H1 (cell line): ENCODE results near the gene TNIP1. TPM values are rescaled to one million over a fixed set of nuclear protein-coding genes. Genes with fewer than 3 reads are reported as not detected.

Experiments
- CTCF ChIA-PET: fragments of 300-600 bp; sonication (Branson Sonifier 250); formaldehyde crosslinking; loops from one replicate; lab custom pipeline; 2021; ENCODE audit not compliant: partially characterized antibody; lab: Charles Lee
- POLR2A ChIA-PET: fragments of 300-600 bp; sonication (Branson Sonifier 250); formaldehyde crosslinking; loops from one replicate; lab custom pipeline; 2021; ENCODE audit warnings: inconsistent platforms; ENCODE audit not compliant: partially characterized antibody; lab: Charles Lee
- DNase-seq, 2 experiments: peaks; one replicate each; pipeline versions ENCODE4 v3.0.0 to v3.0.0-alpha.2; 2010 to 2022; ENCODE audit warnings: low spot score in 2 of 2, low read depth in 1 of 2, mixed read lengths in 1 of 2
- FAIRE-seq: peaks from 2 replicates; lab custom pipeline; 2011; peaks lifted over from hg19 to GRCh38; lab: Jason Lieb, UNC
- H2AFZ ChIP-seq: 2 replicates; pipeline ENCODE4 v1.8.1; 2012; ENCODE audit warnings: low read length, inconsistent platforms
- H2AK5ac ChIP-seq: 2 replicates; pipeline ENCODE4 v1.6.1; 2013; ENCODE audit warnings: low read depth, low read length
- H2BK120ac ChIP-seq: replicated peaks from 2 replicates; pipeline ENCODE3; 2013; ENCODE audit warnings: low read depth, low read length, inconsistent platforms
- H2BK12ac ChIP-seq: 2 replicates; pipeline ENCODE4 v1.6.1; 2013; ENCODE audit warnings: low read depth, low read length
- H2BK15ac ChIP-seq: 2 replicates; pipeline ENCODE4 v1.6.1; 2013; ENCODE audit warnings: low read length
- H2BK20ac ChIP-seq: 2 replicates; pipeline ENCODE4 v1.6.1; 2013; ENCODE audit warnings: low read length
- H2BK5ac ChIP-seq: 2 replicates; pipeline ENCODE4 v1.6.1; 2013; ENCODE audit warnings: low read depth, low read length
- H3K14ac ChIP-seq: 2 replicates; pipeline ENCODE4 v1.6.1; 2013; ENCODE audit warnings: inconsistent platforms; ENCODE audit not compliant: insufficient read length
- H3K18ac ChIP-seq: 2 replicates; pipeline ENCODE4 v1.6.1; 2013; ENCODE audit warnings: low read length; ENCODE audit errors: extremely low read depth
- H3K23ac ChIP-seq: 2 replicates; pipeline ENCODE4 v1.6.1; 2013; ENCODE audit warnings: inconsistent platforms; ENCODE audit not compliant: insufficient read length
- H3K23me2 ChIP-seq: 2 replicates; pipeline ENCODE4 v1.6.1; 2013; ENCODE audit warnings: low read depth, low read length
- H3K27ac ChIP-seq: 2 replicates; pipeline ENCODE4 v1.6.1; 2011; ENCODE audit warnings: low read depth, low read length, inconsistent platforms
- H3K27me3 ChIP-seq, 4 experiments: replicated peaks in 1 of 4; 1 replicate in 1 of 4; 2 replicates in 3 of 4; pipeline versions ENCODE4 v1.6.1 to v1.8.1; 2011 to 2013; ENCODE audit warnings: low read length in 3 of 4, mild to moderate bottlenecking in 3 of 4, inconsistent platforms in 2 of 4, mixed read lengths in 2 of 4, moderate library complexity in 1 of 4; ENCODE audit not compliant: control insufficient read depth in 3 of 4, insufficient read depth in 3 of 4; ENCODE audit errors: extremely low read depth in 1 of 4
- H3K36me3 ChIP-seq, 4 experiments: 2 replicates each; pipeline versions ENCODE4 v1.6.1 to v1.8.1; 2011 to 2013; ENCODE audit warnings: mild to moderate bottlenecking in 4 of 4, low read length in 3 of 4, moderate library complexity in 2 of 4, control low read depth in 1 of 4, inconsistent platforms in 1 of 4; ENCODE audit not compliant: insufficient read depth in 4 of 4, control insufficient read depth in 2 of 4
- H3K4ac ChIP-seq: replicated peaks from 2 replicates; pipeline ENCODE3; 2013; ENCODE audit warnings: low read length, low read depth, mixed read lengths, inconsistent platforms; ENCODE audit not compliant: insufficient read length
- H3K4me1 ChIP-seq, 4 experiments: replicated peaks in 1 of 4; 1 replicate in 1 of 4; 2 replicates in 3 of 4; pipeline versions ENCODE4 v1.6.1 to v1.8.1; 2011 to 2013; ENCODE audit warnings: low read length in 3 of 4, inconsistent platforms in 2 of 4, mixed read lengths in 1 of 4; ENCODE audit not compliant: insufficient read depth in 4 of 4, control insufficient read depth in 3 of 4
- H3K4me2 ChIP-seq, 2 experiments: 2 replicates each; pipeline versions ENCODE4 v1.6.1 to v1.8.1; 2011 to 2013; ENCODE audit warnings: low read depth in 2 of 2, low read length in 2 of 2, control low read depth in 1 of 2, inconsistent platforms in 1 of 2, mild to moderate bottlenecking in 1 of 2; ENCODE audit not compliant: insufficient read depth in 1 of 2
- H3K4me3 ChIP-seq, 4 experiments: fragments of 200-600, 300-600 bp in 1 of 4; sonication (generic), shearing (Covaris generic), sonication (Bioruptor Twin) in 1 of 4; 2 replicates each; pipeline versions ENCODE4 v1.5.1 to v1.8.1; 2011 to 2016; ENCODE audit warnings: low read length in 4 of 4, low read depth in 3 of 4, control low read depth in 2 of 4, inconsistent platforms in 2 of 4, mild to moderate bottlenecking in 2 of 4, mixed read lengths in 1 of 4, moderate library complexity in 1 of 4; ENCODE audit not compliant: insufficient read depth in 2 of 4; ENCODE audit errors: extremely low read depth in 1 of 4
- H3K56ac ChIP-seq: replicated peaks from 2 replicates; pipeline ENCODE3; 2013; ENCODE audit warnings: low read depth, mild to moderate bottlenecking, mixed read lengths, low read length, inconsistent platforms; ENCODE audit not compliant: insufficient read length
- H3K79me1 ChIP-seq: 2 replicates; pipeline ENCODE4 v1.6.1; 2013; ENCODE audit warnings: low read depth, low read length, control low read depth
- H3K79me2 ChIP-seq, 2 experiments: 2 replicates each; pipeline versions ENCODE4 v1.6.1 to v1.8.1; 2012 to 2013; ENCODE audit warnings: low read length in 2 of 2, mild to moderate bottlenecking in 2 of 2, inconsistent platforms in 1 of 2; ENCODE audit not compliant: insufficient read depth in 2 of 2, control insufficient read depth in 1 of 2
- H3K9ac ChIP-seq, 4 experiments: replicated peaks in 1 of 4; 1 replicate in 1 of 4; 2 replicates in 3 of 4; pipeline versions ENCODE4 v1.6.1 to v1.8.1; 2011 to 2013; ENCODE audit warnings: low read depth in 3 of 4, low read length in 3 of 4, control low read depth in 2 of 4, mild to moderate bottlenecking in 2 of 4, moderate library complexity in 2 of 4, inconsistent platforms in 1 of 4; ENCODE audit errors: extremely low read depth in 1 of 4
- H3K9me3 ChIP-seq, 2 experiments: 2 replicates each; pipeline versions ENCODE4 v1.6.1 to v1.8.1; 2012 to 2013; ENCODE audit warnings: mild to moderate bottlenecking in 2 of 2, moderate library complexity in 2 of 2, control low read depth in 1 of 2, inconsistent platforms in 1 of 2, low read depth in 1 of 2, low read length in 1 of 2, mixed read lengths in 1 of 2; ENCODE audit not compliant: insufficient read depth in 2 of 2
- H4K20me1 ChIP-seq, 2 experiments: replicated peaks in 1 of 2; 2 replicates each; pipeline versions ENCODE3 to v1.8.1; 2011 to 2013; ENCODE audit warnings: inconsistent platforms in 2 of 2, low read length in 2 of 2, mild to moderate bottlenecking in 1 of 2; ENCODE audit not compliant: insufficient read depth in 2 of 2, control insufficient read depth in 1 of 2
- H4K5ac ChIP-seq: 2 replicates; pipeline ENCODE4 v1.6.1; 2013; ENCODE audit warnings: low read length, low read depth, mixed read lengths, inconsistent platforms; ENCODE audit not compliant: insufficient read length
- H4K8ac ChIP-seq: 2 replicates; pipeline ENCODE4 v1.8.0; 2013; ENCODE audit warnings: mild to moderate bottlenecking, moderate library complexity, low read length, inconsistent platforms; ENCODE audit not compliant: insufficient read depth; ENCODE audit errors: extremely low read depth
- H4K91ac ChIP-seq: replicated peaks from 2 replicates; pipeline ENCODE3; 2013; ENCODE audit warnings: low read length, mixed read lengths, inconsistent platforms; ENCODE audit not compliant: insufficient read length
- ATF2 ChIP-seq: IDR thresholded peaks from 2 replicates; pipeline ENCODE4 v1.6.1; 2012; ENCODE audit warnings: low read length, inconsistent platforms
- ATF3 ChIP-seq: IDR thresholded peaks from 2 replicates; pipeline ENCODE4 v1.6.1; 2011; ENCODE audit warnings: low read depth, mild to moderate bottlenecking, low read length; ENCODE audit not compliant: insufficient read depth
- BACH1 ChIP-seq: IDR thresholded peaks from 2 replicates; pipeline ENCODE4 v1.6.1; 2012; ENCODE audit warnings: low read length, improper control_type of control experiment
- BRCA1 ChIP-seq: IDR thresholded peaks from 2 replicates; pipeline ENCODE4 v1.6.1; 2012; ENCODE audit warnings: low read depth, low read length, improper control_type of control experiment
- CBX8 ChIP-seq: fragments of 300-800, 300-1000 bp; sonication (generic); IDR thresholded peaks from 2 replicates; pipeline ENCODE4 v1.7.1; 2016; ENCODE audit warnings: low read depth, low read length, borderline replicate concordance
- CTBP2 ChIP-seq: IDR thresholded peaks from 2 replicates; pipeline ENCODE4 v1.7.0; 2011; ENCODE audit warnings: borderline replicate concordance, mild to moderate bottlenecking, moderate library complexity, mixed read lengths, low read length; ENCODE audit not compliant: insufficient read depth, insufficient read length
- JUN ChIP-seq: IDR thresholded peaks from 2 replicates; pipeline ENCODE4 v1.6.1; 2011; ENCODE audit warnings: low read depth, mild to moderate bottlenecking, improper control_type of control experiment, low read length
- KDM4A ChIP-seq: IDR thresholded peaks from one replicate; pipeline ENCODE4 v1.7.1; 2012; ENCODE audit warnings: low read depth, mild to moderate bottlenecking, moderate library complexity, low read length, inconsistent platforms; ENCODE audit not compliant: severe bottlenecking
- MAX ChIP-seq: IDR thresholded peaks from 2 replicates; pipeline ENCODE4 v1.6.1; 2012; ENCODE audit warnings: inconsistent platforms
- SIRT6 ChIP-seq: IDR thresholded peaks from one replicate; pipeline ENCODE4 v1.7.1; 2012; ENCODE audit warnings: low read length, inconsistent platforms
- SRF ChIP-seq: IDR thresholded peaks from 2 replicates; pipeline ENCODE4 v1.6.1; 2011; ENCODE audit warnings: mild to moderate bottlenecking, low read depth, low read length, moderate library complexity
- TAF1 ChIP-seq: IDR thresholded peaks from 2 replicates; pipeline ENCODE4 v1.6.1; 2011; ENCODE audit warnings: mild to moderate bottlenecking, low read depth, low read length
- WGBS, 2 experiments: shearing (Covaris generic) in 1 of 2; methylation state at CpG; one replicate each; pipeline versions ENCODE4 v1.1.6 to v1.1.7; 2013 to 2015; ENCODE audit warnings: low lambda C conversion rate in 2 of 2, mixed read lengths in 2 of 2, inconsistent platforms in 1 of 2, low coverage in 1 of 2, missing lambda C conversion rate in 1 of 2; ENCODE audit not compliant: insufficient replicate concordance in 2 of 2, insufficient coverage in 1 of 2, insufficient read length in 1 of 2; ENCODE audit errors: extremely low coverage in 1 of 2, missing lambda C conversion rate in 1 of 2; 5-methylcytosine and 5-hydroxymethylcytosine counted together
- polyA plus RNA-seq, 7 experiments: library from polyadenylated mRNA; depleted of rRNA in 3 of 7; stranded (reverse) in 5 of 7; unstranded in 2 of 7; fragments of >200 nt in 5 of 7; fragments of 200-250 nt in 2 of 7; gene quantifications; 1 replicate in 5 of 7; 2 replicates in 1 of 7; 4 replicates in 1 of 7; pipeline versions ENCODE4 v1.2.1 to v1.2.3, GENCODE V29; 2011 to 2013; ENCODE audit warnings: missing spikeins in 2 of 7, mixed read lengths in 2 of 7
- total RNA-seq: library from RNA; stranded (reverse); fragmentation: NEBNext Ultra II Directional; extraction: Animal tissue kit (Norgen Biotek cat#: 25700); gene quantifications from 2 replicates; pipeline ENCODE4 v1.2.1, GENCODE V29; 2021

The TNIP1 gene
- total and polyA plus RNA-seq, 2 of the 8 experiments (the other 6 are each of a cell fraction or from before 2014, with no cell fraction given): 14.2 to 31.9 TPM

GRCh38 chr5:151097061-151097460, 16.2 kb upstream of the TNIP1 start:
- no peak overlapping the region for H3K4me2 ChIP-seq
- H2AK5ac ChIP-seq: no peak overlapping the region
- H3K18ac ChIP-seq: no peak overlapping the region
- H3K79me1 ChIP-seq: no peaks in the 10 kb centered on the region
- no peak overlapping the region for H4K8ac ChIP-seq
- DNase-seq: no peak
- H3K36me3 ChIP-seq: no peaks in the 10 kb centered on the region
- WGBS, 2 experiments: 89% methylated on average over 6 of the region's 6 CpGs; no CpG with 5 or more reads in 1 of the 2 experiments
- H3K79me2 ChIP-seq: no peaks in the 10 kb centered on the region
- no peak overlapping the region for H2BK5ac ChIP-seq
- H3K14ac ChIP-seq: no peak overlapping the region
- H2BK15ac ChIP-seq: no peak overlapping the region
- H2AFZ ChIP-seq: no peak overlapping the region
- H3K56ac ChIP-seq: no peak overlapping the region
- H3K23me2 ChIP-seq: no peaks in the 10 kb centered on the region
- no peak overlapping the region for H2BK20ac ChIP-seq
- H2BK12ac ChIP-seq: no peak overlapping the region
- H3K9ac ChIP-seq: no peak overlapping the region
- no peak overlapping the region for H4K91ac ChIP-seq
- no peak overlapping the region for H3K23ac ChIP-seq
- H2BK120ac ChIP-seq: no peak overlapping the region
- no peak overlapping the region for H3K27ac ChIP-seq
- no peak overlapping the region for H3K4ac ChIP-seq
- H4K20me1 ChIP-seq: no peaks in the 10 kb centered on the region
- no peak overlapping the region for H4K5ac ChIP-seq
- FAIRE-seq: no peak
- H3K9me3 ChIP-seq: no peaks in the 10 kb centered on the region
- no peak overlapping the region for H3K4me3 ChIP-seq
- no peaks in the 10 kb centered on the region for H3K27me3 ChIP-seq
- POLR2A ChIA-PET: interaction anchor here (1.2 to 2.5 kb wide), 4 partner anchors 10 to 17 kb away, joined by 3 to 6 read pairs (median 4); partner anchors contain the start of gene TNIP1
- peaks cover 1 to 20% (median 11%) of the 10 kb centered on the region in 4 experiments; a peak in 4 of 7 replicates for H3K4me1 ChIP-seq
- CTCF ChIA-PET: interaction anchor here (1.0 to 8.0 kb wide), 8 partner anchors 11 to 142 kb away, joined by 3 to 96 read pairs (median 10); no protein-coding TSS in a partner anchor
- no peak for TF ChIP-seq CTBP2
- TF ChIP-seq JUN: no peak
- no peak for TF ChIP-seq TAF1
- no peak for TF ChIP-seq SRF
- no peak for TF ChIP-seq BACH1
- TF ChIP-seq SIRT6: no peak
- no peak for TF ChIP-seq ATF2
- no peak for TF ChIP-seq ATF3
- TF ChIP-seq CBX8: no peak
- TF ChIP-seq MAX: no peak
- no peak for TF ChIP-seq KDM4A
- no peak for TF ChIP-seq BRCA1
